Activated CD8-positive, alpha-beta memory T cell treated with anti-CD3 and anti-CD28 coated beads, Interleukin-2, amount 50 U/mL, for 1 hour (primary cell): ENCODE data around the gene ONECUT1.

ENCODE experiments used
- DNase-seq: peaks from one replicate; pipeline ENCODE4 v3.0.0-alpha.2; 2020; ENCODE audit errors: extremely low read depth

The ONECUT1 gene

DNA sequence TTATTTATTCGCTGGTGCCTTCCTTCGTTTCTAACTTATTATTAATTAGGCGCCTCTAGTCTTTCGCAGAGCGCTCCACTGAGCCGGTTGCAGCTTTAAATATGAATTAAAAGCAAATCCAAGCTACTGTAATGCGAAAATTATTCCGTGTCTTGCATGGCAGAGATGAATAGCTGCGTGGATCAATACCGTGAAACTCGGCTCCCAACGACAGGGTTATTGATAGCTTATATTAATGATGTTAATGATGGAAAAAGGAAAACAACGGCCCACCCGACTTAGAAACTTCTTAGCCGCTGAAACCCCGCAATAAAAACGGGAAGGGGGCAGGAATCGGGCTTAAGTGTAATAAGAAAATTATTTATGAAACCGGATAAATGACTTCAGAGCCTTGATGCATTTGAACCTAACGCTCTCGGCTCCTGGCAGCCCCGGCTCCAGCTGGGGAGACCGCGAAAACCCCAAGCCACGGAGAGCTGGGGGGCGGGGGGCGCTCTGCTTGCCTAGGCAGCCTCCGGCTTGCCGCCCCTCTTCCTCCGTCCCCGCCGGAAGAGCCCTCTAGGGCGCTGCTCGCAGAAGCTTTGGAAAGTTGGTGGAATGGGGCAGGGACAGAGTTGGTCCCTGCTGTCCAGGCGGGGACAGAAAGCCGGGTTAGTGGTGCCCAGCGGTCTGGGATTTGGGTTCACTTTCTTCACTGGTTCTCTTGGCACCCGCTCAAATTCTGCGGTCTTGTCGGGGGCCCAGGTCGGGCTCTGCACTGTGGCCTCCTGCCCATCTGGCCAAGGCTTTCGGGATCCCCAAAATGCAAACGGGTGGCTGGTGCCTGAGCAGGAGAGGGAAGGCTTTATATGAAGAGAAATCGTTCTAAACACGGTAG lies 7.7 kb upstream of the ONECUT1 start:
- DNase-seq = no peak

GRCh38 chr15:52796753-52797520 lies 6.8 kb upstream of the ONECUT1 start:
- no peak for DNase-seq

DNA sequence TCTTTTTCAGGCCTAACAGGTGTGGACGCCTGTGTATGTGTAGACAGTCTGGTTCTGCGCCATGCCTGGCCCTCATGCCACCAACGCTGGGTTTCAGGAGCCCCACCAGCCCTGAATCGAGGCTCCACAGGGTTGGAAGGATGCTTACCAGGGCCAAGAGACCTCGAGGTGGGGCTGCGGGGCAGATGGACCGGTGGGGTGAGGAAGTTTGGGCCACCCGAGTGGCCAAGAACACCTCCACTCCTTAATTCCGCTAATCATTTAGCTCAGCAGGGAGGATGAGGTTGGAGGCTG lies 6.0 kb upstream of the ONECUT1 start:
- no peak for DNase-seq

DNA sequence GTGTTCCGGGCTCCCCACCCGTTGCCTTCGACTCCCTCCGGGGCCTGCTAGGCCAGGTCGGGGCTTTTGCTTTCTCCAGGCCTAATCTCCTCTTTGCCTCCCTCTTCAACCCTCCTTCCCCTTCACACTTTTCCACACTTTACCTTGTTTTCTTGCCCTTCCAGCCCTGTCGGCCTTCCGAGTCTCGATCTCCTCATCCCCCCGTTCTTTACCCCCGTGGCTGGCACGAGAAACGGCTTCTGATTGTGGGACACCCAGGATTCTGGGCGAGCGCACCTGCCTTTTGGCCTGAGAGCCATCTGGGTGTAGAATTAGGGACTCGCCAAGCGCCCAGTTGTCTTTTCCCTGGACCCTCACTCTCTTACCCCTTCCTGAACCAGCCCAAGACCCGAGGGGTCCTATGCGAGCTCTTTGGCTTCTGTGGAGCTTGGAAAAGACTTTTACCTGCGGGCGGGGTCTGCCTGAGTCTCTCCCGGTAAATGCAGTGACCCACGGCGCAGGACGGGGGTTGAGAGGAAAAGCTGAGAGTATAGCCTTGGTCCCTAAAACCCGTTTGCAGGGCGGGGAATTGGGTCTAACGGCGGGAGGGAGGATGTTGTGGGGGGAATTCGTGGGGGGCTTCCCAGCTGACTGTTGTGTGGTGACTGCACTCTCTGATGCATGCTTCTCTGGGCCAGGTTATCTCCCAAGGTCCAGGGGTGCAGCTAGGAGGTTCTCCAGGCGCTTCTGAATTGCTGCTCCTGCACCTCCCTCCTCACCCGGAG lies 5.5 kb upstream of the ONECUT1 start:
- DNase-seq = no peak

- no peak for DNase-seq
Observed at GRCh38 chr15:52794665-52795463, 4.7 kb upstream of the ONECUT1 start.

- DNase-seq = no peak
Observed at GRCh38 chr15:52791776-52792175, 1.6 kb upstream of the ONECUT1 start.

DNA sequence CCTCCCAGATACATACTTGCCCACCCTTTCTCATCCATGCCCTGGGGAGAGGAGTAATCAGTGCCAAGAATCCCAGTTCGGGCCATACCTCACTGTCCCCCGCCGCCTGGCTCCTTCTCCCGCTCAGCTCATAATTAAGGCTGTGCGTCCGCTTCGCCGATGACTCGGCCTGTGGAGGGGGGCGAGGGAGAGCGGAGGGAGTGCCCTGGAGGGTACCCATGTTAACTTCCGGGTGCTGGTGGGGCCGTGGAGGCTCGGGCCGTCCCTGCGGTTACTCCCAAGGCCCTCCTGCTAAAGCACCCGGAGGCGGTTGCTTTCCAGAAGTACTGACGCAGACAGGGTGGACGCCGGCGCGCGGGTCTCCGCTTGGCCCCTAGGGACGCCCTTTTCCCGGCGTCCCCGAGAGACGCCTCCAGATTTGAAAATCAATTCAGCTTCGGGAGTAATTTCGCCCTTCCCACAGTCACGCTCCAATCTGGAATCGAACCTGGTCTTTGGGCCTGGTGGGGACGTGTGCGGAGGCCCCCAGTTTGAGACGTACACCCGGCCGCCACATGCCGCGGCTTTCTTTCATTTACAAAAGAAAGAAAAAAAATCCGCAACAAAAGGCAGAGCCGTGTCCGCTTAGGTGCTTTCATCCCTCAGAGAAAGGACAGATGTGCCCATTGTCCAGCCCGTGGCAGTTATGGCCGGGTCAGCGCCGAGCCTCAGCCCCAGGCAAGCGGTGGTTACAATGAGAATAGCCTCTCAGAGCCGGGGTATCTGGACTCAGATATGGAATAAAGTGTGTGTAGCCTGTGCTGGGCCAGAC lies 1.0 kb upstream of the ONECUT1 start:
- no peak for DNase-seq

DNA sequence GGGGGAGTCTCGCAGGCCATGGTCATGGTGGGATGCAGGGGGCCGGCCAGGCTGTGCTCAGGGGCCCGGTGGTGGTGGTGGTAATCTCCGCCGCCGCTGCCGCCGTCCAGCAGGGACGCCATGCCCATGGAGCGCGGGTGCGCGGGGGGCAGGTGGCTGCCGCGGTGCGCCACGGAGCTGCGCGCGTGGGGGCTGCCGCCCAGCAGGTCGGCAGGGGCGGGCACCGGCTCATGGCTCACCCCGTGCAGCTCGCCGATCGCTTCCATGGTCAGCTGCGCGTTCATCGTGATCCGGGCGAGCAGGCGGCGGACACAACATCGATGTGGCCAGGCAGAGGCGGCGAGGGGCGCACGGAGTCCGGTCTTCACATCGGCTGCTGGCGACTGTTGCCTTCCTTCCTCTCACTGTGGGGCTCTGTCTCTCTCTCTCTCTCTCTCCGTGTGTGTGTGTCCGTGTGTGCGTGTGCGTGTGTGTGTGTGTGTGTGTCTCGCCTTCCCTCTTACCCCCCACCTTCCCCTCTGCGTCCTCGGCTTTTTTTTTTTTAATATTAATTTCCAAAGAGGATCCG lies 451 bp downstream of the ONECUT1 start:
- no peak for DNase-seq

GRCh38 chr15:52789008-52789600 lies 1.0 kb downstream of the ONECUT1 start:
- no peak for DNase-seq

DNA sequence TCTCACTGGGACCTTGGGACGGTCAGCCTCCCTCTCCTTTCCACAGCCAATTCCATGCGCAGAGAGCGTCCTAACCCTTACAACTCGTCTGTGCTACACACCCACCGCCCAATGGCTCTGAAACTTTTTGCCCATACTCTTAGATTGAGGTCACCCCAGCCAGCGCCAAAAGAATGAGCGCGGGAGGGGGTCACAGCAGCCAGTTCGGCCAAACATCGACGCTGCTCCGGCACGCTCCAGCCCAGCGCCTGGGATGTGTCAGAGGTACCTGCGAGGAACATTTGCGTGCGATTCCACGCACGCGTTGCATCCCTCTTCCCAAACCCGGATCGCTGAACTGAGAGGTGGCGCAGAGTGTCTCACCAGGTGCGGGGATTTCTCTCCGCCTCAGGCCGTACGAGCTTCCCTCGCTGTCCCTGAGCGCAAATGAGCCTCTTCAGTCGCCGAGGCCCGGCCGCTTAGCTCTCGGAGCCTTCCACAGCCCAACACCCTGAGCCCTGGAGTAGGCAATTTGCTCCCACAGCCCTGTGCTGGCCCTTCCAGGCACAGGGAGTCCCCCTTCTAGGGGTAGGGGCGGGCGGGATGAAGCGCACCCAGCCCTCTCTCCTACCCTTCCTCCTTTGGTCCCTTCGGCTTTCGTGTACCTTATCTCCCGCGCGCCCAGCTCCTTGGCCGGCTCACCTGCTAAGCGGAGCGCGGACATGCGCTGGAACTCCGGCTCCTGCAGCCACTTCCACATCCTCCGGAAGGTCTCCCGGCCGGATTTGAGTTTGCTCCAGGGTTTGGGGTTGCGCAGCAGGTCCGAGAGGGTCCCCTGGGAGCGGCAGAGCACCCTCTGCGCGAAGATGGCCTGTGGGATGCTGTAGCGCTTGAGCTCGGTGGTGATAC lies 1.8 kb downstream of the ONECUT1 start:
- no peak for DNase-seq

DNA sequence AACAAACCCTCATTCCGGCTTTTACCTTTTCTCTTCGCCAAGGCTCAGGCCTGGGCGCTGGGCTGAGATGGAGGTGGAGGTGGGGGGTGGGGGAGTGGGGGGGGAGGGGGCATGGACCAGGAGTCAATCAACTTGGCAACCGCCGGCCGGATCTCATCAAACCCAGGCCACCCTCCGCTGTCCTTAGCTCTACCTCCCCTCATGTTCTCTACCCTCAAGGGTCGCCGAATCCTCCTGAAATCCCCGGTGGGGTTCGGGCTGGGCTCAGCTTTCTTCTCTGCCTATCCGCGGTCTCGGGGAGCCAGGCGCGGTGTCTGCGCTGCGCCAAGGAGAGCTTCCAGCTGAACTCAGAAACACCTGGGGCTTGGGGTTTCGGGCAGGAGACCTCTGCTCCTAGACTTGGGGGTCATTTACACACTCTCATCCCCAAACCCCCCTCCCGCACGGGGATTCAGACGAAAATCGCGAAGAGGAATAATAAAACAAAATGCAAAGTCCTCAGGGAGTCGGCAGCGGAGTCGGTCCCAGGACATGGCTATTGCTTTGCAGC lies 2.5 kb downstream of the ONECUT1 start:
- DNase-seq = no peak

- no peak for DNase-seq
Observed at GRCh38 chr15:52787123-52787503, 3.0 kb downstream of the ONECUT1 start.

- DNase-seq = no peak
Observed at GRCh38 chr15:52786436-52787122, 3.6 kb downstream of the ONECUT1 start.

DNA sequence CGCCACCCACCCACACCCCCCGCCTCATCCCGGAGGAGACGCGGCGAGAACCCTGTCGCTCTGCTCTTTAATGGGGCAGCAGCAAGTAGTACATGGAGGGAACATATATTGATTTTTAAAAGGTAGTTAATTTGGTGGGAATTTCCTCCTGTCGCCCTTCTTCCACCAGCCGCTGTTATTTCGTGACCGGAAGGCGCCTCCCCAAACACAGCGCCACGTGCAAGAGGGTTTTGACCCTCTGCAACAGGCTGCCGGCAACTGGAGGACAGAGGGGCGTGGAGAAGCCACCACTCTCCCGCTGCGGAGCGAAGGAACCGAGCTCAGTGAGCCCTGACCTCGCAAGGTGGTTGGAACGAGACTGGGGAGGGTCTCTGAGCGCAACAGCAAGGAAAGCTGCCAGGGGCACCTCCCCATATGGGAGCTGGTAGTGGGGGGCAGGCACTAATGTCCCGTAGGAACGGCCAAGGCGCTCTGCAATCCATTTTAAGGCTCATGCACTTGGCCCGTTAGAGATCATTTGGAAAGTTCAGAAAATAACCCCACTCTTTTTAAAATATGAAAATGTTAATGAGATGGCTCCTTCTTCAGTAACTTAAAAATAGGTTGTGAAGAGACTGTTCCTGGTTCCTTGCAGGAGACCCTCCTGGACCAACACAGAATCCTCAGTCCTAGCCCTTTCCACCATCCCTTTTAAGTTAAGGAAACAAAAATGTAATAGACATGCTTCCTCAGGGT lies 4.3 kb downstream of the ONECUT1 start:
- DNase-seq = no peak

- DNase-seq = no peak
Observed at GRCh38 chr15:52784799-52785671, 5.1 kb downstream of the ONECUT1 start.
